Bronchial epithelial cell (primary cell): ENCODE measurements around the gene RNF213. TPM values are rescaled to one million over a fixed set of nuclear protein-coding genes. Genes with fewer than 3 reads are reported as not detected.

Experiments
- DNase-seq: peaks from one replicate; pipeline ENCODE4 v3.0.0-alpha.2; 2010; ENCODE audit warnings: low read depth
- FAIRE-seq: peaks from 2 replicates; lab custom pipeline; 2011; peaks lifted over from hg19 to GRCh38; lab: Jason Lieb, UNC
- H3K27me3 ChIP-seq: 2 replicates; pipeline ENCODE4 v1.5.1; 2011; ENCODE audit warnings: low read length; ENCODE audit not compliant: control insufficient read depth, insufficient read depth
- H3K36me3 ChIP-seq: 2 replicates; pipeline ENCODE4 v1.5.1; 2011; ENCODE audit warnings: low read length; ENCODE audit not compliant: control insufficient read depth, insufficient read depth
- H3K4me3 ChIP-seq: 2 replicates; pipeline ENCODE4 v1.5.1; 2011; ENCODE audit warnings: mild to moderate bottlenecking, low read depth, low read length, control low read depth
- CTCF ChIP-seq: IDR thresholded peaks from 2 replicates; pipeline ENCODE4 v1.5.1; 2011; ENCODE audit warnings: mild to moderate bottlenecking, moderate library complexity, low read length, control low read depth, inconsistent platforms; ENCODE audit not compliant: insufficient read depth, severe bottlenecking
- total RNA-seq: library from RNA; depleted of rRNA; stranded (reverse); fragments of >200 nt; gene quantifications from 2 replicates; pipeline ENCODE4 v1.2.1, GENCODE V29; 2014

Gene RNF213
- total RNA-seq, 1 donor from 2014 or later, result 41.3 TPM

DNA sequence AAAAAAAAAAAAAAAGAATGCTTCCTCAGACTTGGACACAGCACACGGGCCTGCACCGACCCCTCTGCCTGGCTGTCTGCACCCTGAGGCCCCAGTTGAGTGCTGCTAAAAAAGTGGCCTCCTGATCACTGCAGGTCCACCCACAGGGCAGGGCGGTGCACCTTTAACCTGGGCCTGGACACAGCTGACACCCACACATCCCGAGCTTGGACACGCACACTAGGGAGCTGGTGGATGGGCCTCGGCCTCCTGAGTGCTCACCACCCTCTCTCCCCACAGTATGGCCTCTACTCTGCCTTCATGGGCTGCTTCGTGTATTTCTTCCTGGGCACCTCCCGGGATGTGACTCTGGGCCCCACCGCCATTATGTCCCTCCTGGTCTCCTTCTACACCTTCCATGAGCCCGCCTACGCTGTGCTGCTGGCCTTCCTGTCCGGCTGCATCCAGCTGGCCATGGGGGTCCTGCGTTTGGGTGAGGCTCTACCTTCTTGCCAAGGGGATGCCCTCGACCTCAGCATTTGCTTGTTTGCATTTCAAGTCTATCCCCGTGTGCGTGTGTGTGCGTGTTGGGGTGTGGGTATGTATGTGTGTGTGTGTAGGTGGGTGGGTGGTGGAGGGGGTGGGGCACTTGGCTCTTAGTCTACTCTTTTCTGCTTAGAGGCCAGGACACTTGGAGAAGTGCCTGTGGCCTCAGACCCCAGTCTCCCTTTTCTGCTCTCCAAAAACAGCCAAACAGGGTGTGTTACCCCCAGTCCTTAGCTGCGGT lies 38.1 kb upstream of the RNF213 start:
- no peak for TF ChIP-seq CTCF
- H3K27me3 ChIP-seq, result peaks cover 3% of the 10 kb centered on the region
- no peak for FAIRE-seq
- H3K4me3 ChIP-seq, result no peak overlapping the region
- DNase-seq, result no peak
- no peaks in the 10 kb centered on the region for H3K36me3 ChIP-seq

GRCh38 chr17:80223142-80223815 lies 37.4 kb upstream of the RNF213 start:
- no peak for TF ChIP-seq CTCF
- Histone ChIP-seq H3K27me3 (peaks cover 3% of the 10 kb centered on the region), H3K4me3 (no peak overlapping the region), H3K36me3 (no peaks in the 10 kb centered on the region)
- no peak for DNase-seq
- FAIRE-seq, result no peak

- Histone ChIP-seq H3K4me3 (no peak overlapping the region), H3K27me3 (peaks cover 3% of the 10 kb centered on the region), H3K36me3 (no peaks in the 10 kb centered on the region)
- TF ChIP-seq CTCF, result no peak
- FAIRE-seq, result peak; percentile 28
- no peak for DNase-seq
Measured at GRCh38 chr17:80223838-80224497, 36.7 kb upstream of the RNF213 start.

DNA sequence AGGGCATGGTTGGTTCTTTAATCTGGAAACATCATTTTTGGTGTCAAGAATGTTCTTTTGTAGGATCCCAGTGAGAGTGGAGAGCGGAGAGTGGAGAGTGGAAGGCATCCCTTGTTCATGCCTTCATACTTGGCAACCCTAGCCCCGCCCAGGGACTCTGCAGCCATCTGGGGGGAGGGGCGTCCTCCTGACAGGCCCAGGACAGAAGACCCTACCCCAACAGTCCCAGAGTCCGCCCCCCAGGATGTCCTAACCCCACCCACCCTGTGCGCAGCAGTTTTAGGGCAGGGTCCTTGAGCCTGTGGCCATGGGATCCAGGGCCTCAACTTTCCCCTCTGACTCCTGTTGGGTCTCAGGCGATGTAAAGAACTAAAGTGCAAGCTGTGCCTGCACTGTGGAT lies 36.0 kb upstream of the RNF213 start:
- FAIRE-seq, result no peak
- Histone ChIP-seq H3K4me3 (no peak overlapping the region), H3K27me3 (peaks cover 3% of the 10 kb centered on the region), H3K36me3 (no peaks in the 10 kb centered on the region)
- no peak for TF ChIP-seq CTCF
- no peak for DNase-seq

DNA sequence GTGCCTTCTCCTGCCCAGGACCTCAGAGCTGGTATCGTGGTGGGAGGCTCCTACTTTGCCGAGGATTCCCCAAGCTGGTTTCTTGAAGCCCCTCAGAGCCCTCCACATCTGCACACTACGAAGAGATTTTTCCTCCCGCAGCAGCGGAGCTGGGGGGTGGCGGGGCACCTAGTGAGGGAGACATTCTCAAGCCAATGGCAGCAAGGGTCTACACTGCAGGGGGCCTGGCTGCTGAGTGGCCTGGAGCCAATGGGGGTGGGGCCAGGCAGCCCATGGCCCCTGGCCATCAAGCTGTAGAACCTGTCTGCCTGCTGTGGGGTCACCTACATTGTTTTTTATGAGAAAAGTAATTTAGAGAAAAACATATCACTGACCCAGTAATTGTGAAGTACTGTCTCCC lies 35.4 kb upstream of the RNF213 start:
- H3K27me3 ChIP-seq, result peaks cover 3% of the 10 kb centered on the region
- no peaks in the 10 kb centered on the region for H3K36me3 ChIP-seq
- H3K4me3 ChIP-seq, result no peak overlapping the region
- TF ChIP-seq CTCF, result no peak
- DNase-seq (no peak), FAIRE-seq (no peak)
